ENCODE results near the gene HDAC10. TPM values are rescaled to one million over a fixed set of nuclear protein-coding genes. Genes with fewer than 3 reads are reported as not detected.

HDAC10 gene
- total RNA-seq, 4 donors from 2014 or later = 66.8 to 618 (median 142) TPM

- H3K4me1 ChIP-seq = peaks cover 0 to 8% (median 2%) of the 10 kb centered on the region in 4 donors
- H3K27me3 ChIP-seq = no peaks in the 10 kb centered on the region
- no peak overlapping the region for H3K4me3 ChIP-seq
- no peak for DNase-seq
- WGBS, 2 donors (ENCODE audit: low coverage in 1 of 2) = 86% methylated on average over 18 of the region's 19 CpGs; no CpG with 5 or more reads in 1 of the 2 donors
- no peaks in the 10 kb centered on the region for H3K9me3 ChIP-seq
- in situ Hi-C loops (cut with MboI; ENCODE audit: low pct_ligation_motif_present in 1 of 4, low pct_unique_long_range_greater_than_20kb in 1 of 4, low sequenced_read_pairs in 3 of 4) (no loop called here), intact Hi-C loops (cut with DNase I; ENCODE audit: low total_unique reads) (no loop called here)
- peaks cover 0 to 40% (median 22%) of the 10 kb centered on the region in 4 donors for H3K36me3 ChIP-seq
- H3K27ac ChIP-seq = no peak overlapping the region
- TF ChIP-seq POLR2AphosphoS5 (IDR thresholded peaks at IDR 0.05) (no peak), EP300 (IDR thresholded peaks at IDR 0.05; ENCODE audit: low read depth) (no peak), POLR2A (IDR thresholded peaks at IDR 0.05) (no peak)
- TF ChIP-seq, protein P1, sequence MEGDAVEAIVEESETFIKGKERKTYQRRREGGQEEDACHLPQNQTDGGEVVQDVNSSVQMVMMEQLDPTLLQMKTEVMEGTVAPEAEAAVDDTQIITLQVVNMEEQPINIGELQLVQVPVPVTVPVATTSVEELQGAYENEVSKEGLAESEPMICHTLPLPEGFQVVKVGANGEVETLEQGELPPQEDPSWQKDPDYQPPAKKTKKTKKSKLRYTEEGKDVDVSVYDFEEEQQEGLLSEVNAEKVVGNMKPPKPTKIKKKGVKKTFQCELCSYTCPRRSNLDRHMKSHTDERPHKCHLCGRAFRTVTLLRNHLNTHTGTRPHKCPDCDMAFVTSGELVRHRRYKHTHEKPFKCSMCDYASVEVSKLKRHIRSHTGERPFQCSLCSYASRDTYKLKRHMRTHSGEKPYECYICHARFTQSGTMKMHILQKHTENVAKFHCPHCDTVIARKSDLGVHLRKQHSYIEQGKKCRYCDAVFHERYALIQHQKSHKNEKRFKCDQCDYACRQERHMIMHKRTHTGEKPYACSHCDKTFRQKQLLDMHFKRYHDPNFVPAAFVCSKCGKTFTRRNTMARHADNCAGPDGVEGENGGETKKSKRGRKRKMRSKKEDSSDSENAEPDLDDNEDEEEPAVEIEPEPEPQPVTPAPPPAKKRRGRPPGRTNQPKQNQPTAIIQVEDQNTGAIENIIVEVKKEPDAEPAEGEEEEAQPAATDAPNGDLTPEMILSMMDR (IDR thresholded peaks at IDR 0.05) = no peak
These were observed 29.4 kb downstream of the HDAC10 start for GRCh38 chr22:50221410-50222300.

DNA sequence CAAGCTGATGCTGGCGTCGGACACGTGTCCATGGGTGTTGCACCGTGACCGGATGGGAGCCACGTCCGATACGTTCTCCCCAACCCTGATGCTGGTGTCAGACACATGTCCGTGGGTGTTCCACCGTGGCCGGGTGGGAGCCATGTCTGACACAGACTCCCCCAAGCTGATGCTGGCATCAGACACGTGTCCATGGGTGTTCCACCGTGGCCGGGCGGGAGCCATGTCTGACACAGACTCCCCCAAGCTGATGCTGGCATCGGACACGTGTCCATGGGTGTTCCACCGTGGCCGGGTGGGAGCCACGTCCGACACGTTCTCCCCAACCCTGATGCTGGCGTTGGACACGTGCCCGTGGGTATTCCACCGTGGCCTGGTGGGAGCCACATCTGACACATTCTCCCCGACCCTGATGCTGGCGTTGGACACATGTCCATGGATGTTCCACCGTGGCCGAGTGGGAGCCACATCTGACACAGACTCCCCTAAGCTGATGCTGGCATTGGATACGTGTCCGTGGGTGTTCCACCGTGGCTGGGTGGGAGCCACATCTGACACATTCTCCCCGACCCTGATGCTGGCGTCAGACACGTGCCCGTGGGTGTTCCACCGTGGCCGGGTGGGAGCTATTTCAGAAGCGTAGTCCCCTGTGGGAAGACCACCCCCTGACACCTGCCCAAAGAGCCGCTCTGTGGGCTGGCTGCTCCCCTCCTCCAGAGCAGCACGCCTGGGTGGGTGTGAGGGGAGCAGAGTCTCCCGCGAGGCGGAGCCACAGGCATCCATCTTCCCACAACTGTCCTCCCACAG is 30.3 kb downstream of the HDAC10 start:
- no peaks in the 10 kb centered on the region for H3K27me3 ChIP-seq
- TF ChIP-seq POLR2A (IDR thresholded peaks at IDR 0.05) (no peak), EP300 (IDR thresholded peaks at IDR 0.05; ENCODE audit: low read depth) (no peak), POLR2AphosphoS5 (IDR thresholded peaks at IDR 0.05) (no peak)
- TF ChIP-seq, protein P1 (IDR thresholded peaks at IDR 0.05) = no peak
- DNase-seq = no peak
- no peak overlapping the region for H3K4me3 ChIP-seq
- H3K36me3 ChIP-seq = peaks cover 0 to 48% (median 25%) of the 10 kb centered on the region in 4 donors
- H3K27ac ChIP-seq = no peak overlapping the region
- in situ Hi-C loops (cut with MboI; ENCODE audit: low pct_ligation_motif_present in 1 of 4, low pct_unique_long_range_greater_than_20kb in 1 of 4, low sequenced_read_pairs in 3 of 4) (no loop called here), intact Hi-C loops (cut with DNase I; ENCODE audit: low total_unique reads) (no loop called here)
- no peaks in the 10 kb centered on the region for H3K9me3 ChIP-seq
- peaks cover 0 to 8% (median 2%) of the 10 kb centered on the region in 4 donors for H3K4me1 ChIP-seq
- 94% methylated on average over 43 of the region's 45 CpGs; no CpG with 5 or more reads in 1 of the 2 donors for WGBS, 2 donors (ENCODE audit: low coverage in 1 of 2)

- in situ Hi-C loops (cut with MboI; ENCODE audit: low pct_ligation_motif_present in 1 of 4, low pct_unique_long_range_greater_than_20kb in 1 of 4, low sequenced_read_pairs in 3 of 4) = loop anchor here in 1 of 4 donors (10.0 kb wide), 1 partner anchor 75 kb away; no protein-coding TSS in a partner anchor
- H3K4me3 ChIP-seq = no peak overlapping the region
- H3K36me3 ChIP-seq = peaks cover 0 to 51% (median 25%) of the 10 kb centered on the region in 4 donors
- intact Hi-C loops (cut with DNase I; ENCODE audit: low total_unique reads) = no loop called here
- H3K9me3 ChIP-seq = no peaks in the 10 kb centered on the region
- TF ChIP-seq, protein P1 (IDR thresholded peaks at IDR 0.05) = no peak
- no peak for TF ChIP-seq EP300 (IDR thresholded peaks at IDR 0.05; ENCODE audit: low read depth)
- no peak for TF ChIP-seq POLR2A (IDR thresholded peaks at IDR 0.05)
- no peak for TF ChIP-seq POLR2AphosphoS5 (IDR thresholded peaks at IDR 0.05)
- 82% methylated on average over 24 of the region's 25 CpGs; no CpG with 5 or more reads in 1 of the 2 donors for WGBS, 2 donors (ENCODE audit: low coverage in 1 of 2)
- H3K27ac ChIP-seq = no peak overlapping the region
- no peaks in the 10 kb centered on the region for H3K27me3 ChIP-seq
- H3K4me1 ChIP-seq = peaks cover 0 to 8% (median 2%) of the 10 kb centered on the region in 4 donors
- DNase-seq = no peak
These were observed 31.1 kb downstream of the HDAC10 start for GRCh38 chr22:50219800-50220602.
